Natural killer cell (primary cell): ENCODE results near the gene CEP164. TPM values are rescaled to one million over a fixed set of nuclear protein-coding genes. Genes with fewer than 3 reads are reported as not detected.

ENCODE experiments used
- ATAC-seq, 3 donors: fragments of 150-1000 bp in 2 of 3; fragments of 200-7000 bp in 1 of 3; cut with Tn5 transposase; 1 replicate in 1 of 3; 2 replicates in 2 of 3; pipeline ENCODE4 v1.10.0; 2021; ENCODE audit warnings: mild to moderate bottlenecking in 2 of 3, moderate library complexity in 2 of 3
- DNase-seq, 2 donors: peaks; one replicate each; pipeline versions ENCODE4 v3.0.0 to v3.0.0-alpha.2; 2013 to 2021; ENCODE audit warnings: mixed read lengths in 1 of 2
- H3K27ac ChIP-seq: one replicate; pipeline ENCODE4 v1.5.1; 2013; ENCODE audit warnings: mild to moderate bottlenecking, low read length
- H3K27me3 ChIP-seq: one replicate; pipeline ENCODE4 v1.6.1; 2013; ENCODE audit warnings: low read length; ENCODE audit not compliant: control insufficient read depth, insufficient read depth
- H3K36me3 ChIP-seq: one replicate; pipeline ENCODE4 v1.6.1; 2013; ENCODE audit warnings: low read length; ENCODE audit not compliant: control insufficient read depth, insufficient read depth
- H3K4me1 ChIP-seq: one replicate; pipeline ENCODE4 v1.6.1; 2013; ENCODE audit warnings: low read length; ENCODE audit not compliant: control insufficient read depth, insufficient read depth
- H3K4me3 ChIP-seq: one replicate; pipeline ENCODE4 v1.5.1; 2013; ENCODE audit warnings: low read length
- H3K9me3 ChIP-seq: one replicate; pipeline ENCODE4 v1.6.1; 2013; ENCODE audit warnings: low read length; ENCODE audit not compliant: control insufficient read depth, insufficient read depth
- H3K27ac Mint-ChIP-seq, 2 donors: one replicate each; pipeline ENCODE4 v1.8.0; 2022; ENCODE audit warnings: mild to moderate bottlenecking in 2 of 2, mixed read lengths in 2 of 2, moderate library complexity in 1 of 2
- H3K27me3 Mint-ChIP-seq, 2 donors: one replicate each; pipeline ENCODE4 v1.8.0; 2022; ENCODE audit warnings: low read depth in 2 of 2, mixed read lengths in 2 of 2
- H3K36me3 Mint-ChIP-seq: one replicate; pipeline ENCODE4 v1.8.0; 2022; ENCODE audit warnings: mixed read lengths
- H3K4me1 Mint-ChIP-seq, 2 donors: one replicate each; pipeline ENCODE4 v1.8.0; 2022; ENCODE audit warnings: mixed read lengths in 2 of 2
- H3K4me3 Mint-ChIP-seq: one replicate; pipeline ENCODE4 v1.8.0; 2022; ENCODE audit warnings: mild to moderate bottlenecking, moderate library complexity, mixed read lengths
- H3K9me3 Mint-ChIP-seq, 2 donors: one replicate each; pipeline ENCODE4 v1.8.0; 2022; ENCODE audit warnings: mixed read lengths in 2 of 2
- WGBS: methylation state at CpG from one replicate; pipeline ENCODE4 v1.1.7; 2013; ENCODE audit warnings: missing lambda C conversion rate; ENCODE audit not compliant: insufficient coverage; 5-methylcytosine and 5-hydroxymethylcytosine counted together
- intact Hi-C: fragments of 100-400 bp; cut with micrococcal nuclease; formaldehyde crosslinking; loops from one replicate; pipeline ENCODE4 v1.14.2; 2022
- total RNA-seq, 4 donors: library from RNA; stranded (reverse); fragments of 120-200 nt in 1 of 4; gene quantifications; one replicate each; pipeline versions ENCODE4 v1.2.3 to v1.2.4, GENCODE V29; 2013 to 2022
- TF ChIP-seq, protein P1 (sequence below): fragments of 200-600 bp; IDR thresholded peaks from one replicate; pipeline ENCODE4 v1.8.0; 2022; ENCODE audit warnings: antibody characterized with exemption

The CEP164 gene
- total RNA-seq, 3 donors from 2014 or later (not counting 1 experiment from before 2014, with no cell fraction given) = 45.6 to 49.9 (median 49.8) TPM

DNA sequence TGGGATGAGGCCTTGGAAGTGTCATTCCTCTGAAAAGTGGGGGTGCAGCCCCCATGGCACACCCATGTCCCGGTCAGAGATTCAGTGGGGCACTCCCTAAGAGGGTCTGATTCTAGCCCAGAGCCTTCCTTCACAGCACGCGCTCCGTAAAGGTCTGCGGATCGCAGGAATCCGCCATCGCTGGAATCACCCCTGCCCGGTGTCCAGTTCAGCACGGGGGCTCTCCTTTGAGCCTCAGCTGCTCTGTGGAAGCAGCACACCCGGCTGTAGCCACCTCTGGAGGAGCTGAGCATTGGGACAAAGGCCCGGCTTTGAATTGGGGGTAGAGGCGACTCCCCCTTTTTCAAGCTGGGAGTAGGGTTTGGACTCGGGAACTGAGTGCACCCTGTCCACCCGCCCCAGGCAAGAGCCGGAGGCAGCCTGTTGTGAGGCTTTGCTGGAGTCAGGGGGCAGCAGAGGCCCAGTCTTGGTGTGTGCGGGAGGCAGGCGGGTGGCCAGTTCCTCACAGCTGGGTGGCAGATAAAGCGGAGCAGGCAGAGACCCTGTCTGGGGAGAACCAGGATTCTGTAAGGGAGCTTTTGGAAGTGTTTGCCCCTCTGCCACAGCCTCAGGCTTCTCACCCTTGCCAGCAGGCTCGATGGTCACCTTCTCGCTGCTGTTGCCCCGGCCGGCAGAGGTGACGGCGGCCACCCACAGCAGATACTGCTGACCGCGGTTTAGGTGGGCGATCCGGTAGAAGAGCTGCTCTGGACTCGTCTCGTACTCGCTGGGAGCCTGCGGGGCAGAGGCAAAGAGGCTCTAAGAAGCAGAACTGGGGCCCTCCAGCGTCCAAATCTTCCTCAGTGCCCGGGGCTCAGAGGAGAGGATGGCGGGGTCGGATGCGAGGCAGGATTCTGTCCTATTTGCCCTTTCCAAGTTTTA is 115.9 kb downstream of the CEP164 start:
- Histone ChIP-seq H3K27ac (no peak overlapping the region), H3K4me1 (no peaks in the 10 kb centered on the region), H3K27me3 (no peaks in the 10 kb centered on the region), H3K9me3 (no peaks in the 10 kb centered on the region), H3K36me3 (no peaks in the 10 kb centered on the region), H3K4me3 (no peak overlapping the region)
- intact Hi-C loops = no loop called here
- H3K27ac Mint-ChIP-seq = no peak overlapping the region
- WGBS = 50% methylated on average over 38 of the region's 38 CpGs
- H3K4me1 Mint-ChIP-seq = no peaks in the 10 kb centered on the region
- ATAC-seq = no peak
- DNase-seq = no peak
- peaks cover 22 to 34% of the 10 kb centered on the region in 2 donors for H3K27me3 Mint-ChIP-seq
- no peaks in the 10 kb centered on the region for H3K36me3 Mint-ChIP-seq
- peaks cover 0 to 2% of the 10 kb centered on the region in 2 donors for H3K9me3 Mint-ChIP-seq
- TF ChIP-seq, protein P1, sequence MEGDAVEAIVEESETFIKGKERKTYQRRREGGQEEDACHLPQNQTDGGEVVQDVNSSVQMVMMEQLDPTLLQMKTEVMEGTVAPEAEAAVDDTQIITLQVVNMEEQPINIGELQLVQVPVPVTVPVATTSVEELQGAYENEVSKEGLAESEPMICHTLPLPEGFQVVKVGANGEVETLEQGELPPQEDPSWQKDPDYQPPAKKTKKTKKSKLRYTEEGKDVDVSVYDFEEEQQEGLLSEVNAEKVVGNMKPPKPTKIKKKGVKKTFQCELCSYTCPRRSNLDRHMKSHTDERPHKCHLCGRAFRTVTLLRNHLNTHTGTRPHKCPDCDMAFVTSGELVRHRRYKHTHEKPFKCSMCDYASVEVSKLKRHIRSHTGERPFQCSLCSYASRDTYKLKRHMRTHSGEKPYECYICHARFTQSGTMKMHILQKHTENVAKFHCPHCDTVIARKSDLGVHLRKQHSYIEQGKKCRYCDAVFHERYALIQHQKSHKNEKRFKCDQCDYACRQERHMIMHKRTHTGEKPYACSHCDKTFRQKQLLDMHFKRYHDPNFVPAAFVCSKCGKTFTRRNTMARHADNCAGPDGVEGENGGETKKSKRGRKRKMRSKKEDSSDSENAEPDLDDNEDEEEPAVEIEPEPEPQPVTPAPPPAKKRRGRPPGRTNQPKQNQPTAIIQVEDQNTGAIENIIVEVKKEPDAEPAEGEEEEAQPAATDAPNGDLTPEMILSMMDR = no peak
- no peak overlapping the region for H3K4me3 Mint-ChIP-seq

DNA sequence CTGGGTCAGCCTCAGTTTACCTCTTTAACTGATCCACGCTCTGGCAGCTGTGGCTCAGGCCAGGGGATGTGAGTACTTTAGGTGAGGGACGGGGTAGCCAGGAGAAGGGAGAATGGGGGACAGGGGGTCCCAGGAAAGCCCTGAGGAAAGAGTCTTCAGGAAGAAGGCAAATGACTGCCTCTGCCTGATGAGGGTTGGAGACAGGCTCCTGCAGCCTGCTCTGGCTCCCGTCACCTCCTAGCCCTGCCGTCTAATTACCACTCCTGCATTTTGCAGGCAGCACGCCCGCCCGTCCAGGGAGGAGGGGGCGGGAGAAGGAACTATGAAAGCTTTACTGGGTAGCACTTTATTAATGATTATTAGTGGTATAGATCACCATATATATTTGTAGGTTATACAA is 116.6 kb downstream of the CEP164 start:
- WGBS = 86% methylated on average over 4 of the region's 8 CpGs
- Mint-ChIP-seq H3K36me3 (no peaks in the 10 kb centered on the region), H3K9me3 (peaks cover 0 to 2% of the 10 kb centered on the region in 2 donors), H3K27me3 (peaks cover 22 to 34% of the 10 kb centered on the region in 2 donors), H3K4me1 (no peaks in the 10 kb centered on the region), H3K27ac (no peak overlapping the region), H3K4me3 (no peak overlapping the region)
- Histone ChIP-seq H3K4me1 (no peaks in the 10 kb centered on the region), H3K9me3 (no peaks in the 10 kb centered on the region), H3K36me3 (no peaks in the 10 kb centered on the region), H3K27ac (no peak overlapping the region), H3K27me3 (no peaks in the 10 kb centered on the region), H3K4me3 (no peak overlapping the region)
- ATAC-seq = no peak
- no peak for DNase-seq
- TF ChIP-seq, protein P1 = no peak
- intact Hi-C loops = no loop called here

DNA sequence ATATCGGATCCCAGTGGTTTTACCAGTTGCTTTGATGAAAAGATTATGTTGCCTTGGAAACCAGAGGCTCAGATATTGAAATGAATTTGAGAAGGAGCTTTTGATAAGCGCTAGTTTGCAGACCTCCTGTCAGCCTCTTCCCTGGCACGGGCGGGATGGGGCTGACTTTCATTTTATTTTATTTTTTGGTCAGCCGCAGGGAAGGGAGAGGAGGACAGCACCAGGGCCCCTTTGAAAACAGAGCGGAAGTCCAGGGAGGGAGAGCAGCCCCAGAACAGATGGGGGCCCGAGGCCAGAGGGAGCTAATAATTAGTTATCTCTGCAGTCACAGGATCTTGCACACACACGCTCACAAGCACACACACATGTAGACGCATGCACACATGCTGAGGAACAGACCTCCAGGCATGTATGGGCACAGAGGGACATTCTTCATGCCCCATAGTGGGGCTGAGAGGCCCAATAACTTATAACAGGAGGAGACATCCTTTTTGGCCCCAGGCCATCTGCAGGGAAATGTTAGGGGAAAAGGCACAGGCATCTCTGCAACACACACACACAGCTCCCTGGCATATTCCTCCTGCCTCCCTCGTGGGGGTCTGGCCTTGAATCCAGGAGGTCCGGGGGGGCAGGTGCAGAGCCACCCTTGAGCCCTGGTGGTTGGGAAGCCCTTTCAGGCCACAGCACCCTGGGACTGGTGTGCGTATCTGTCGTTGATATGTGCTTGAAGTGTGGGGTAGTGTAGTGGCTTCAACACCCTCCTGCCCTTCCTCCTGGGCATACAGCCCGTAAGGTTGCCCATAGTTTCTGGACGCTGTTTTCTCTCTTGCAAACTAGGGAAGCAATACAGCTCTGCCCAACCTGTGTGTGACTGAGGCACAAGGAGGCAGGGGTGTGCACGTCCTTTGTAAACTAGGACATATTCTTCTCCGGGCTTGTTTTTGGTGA is 117.3 kb downstream of the CEP164 start:
- no peaks in the 10 kb centered on the region for H3K27me3 ChIP-seq
- no peak overlapping the region for H3K27ac ChIP-seq
- H3K27ac Mint-ChIP-seq = no peak overlapping the region
- H3K36me3 Mint-ChIP-seq = no peaks in the 10 kb centered on the region
- H3K4me1 Mint-ChIP-seq = no peaks in the 10 kb centered on the region
- H3K27me3 Mint-ChIP-seq = peaks cover 20 to 31% of the 10 kb centered on the region in 2 donors
- intact Hi-C loops = no loop called here
- WGBS = 81% methylated on average over 17 of the region's 17 CpGs
- DNase-seq (no peak), ATAC-seq (no peak)
- H3K4me1 ChIP-seq = no peaks in the 10 kb centered on the region
- H3K9me3 ChIP-seq = no peaks in the 10 kb centered on the region
- H3K4me3 ChIP-seq = no peak overlapping the region
- no peak overlapping the region for H3K4me3 Mint-ChIP-seq
- TF ChIP-seq, protein P1 = no peak
- H3K36me3 ChIP-seq = no peaks in the 10 kb centered on the region
- peaks cover 0 to 2% of the 10 kb centered on the region in 2 donors for H3K9me3 Mint-ChIP-seq
